B cell (primary cell): ENCODE measurements around the gene PSME3. TPM values are rescaled to one million over a fixed set of nuclear protein-coding genes. Genes with fewer than 3 reads are reported as not detected.

Experiments
- ATAC-seq: fragments of 200-7000 bp; cut with Tn5 transposase; one replicate; pipeline ENCODE4 v1.10.0; 2021; ENCODE audit warnings: low read depth, mild to moderate bottlenecking, moderate number of reproducible peaks, moderate library complexity
- CTCF ChIA-PET: fragments of 350-600 bp; sonication (Branson Sonifier 250); formaldehyde crosslinking; loops from one replicate; lab custom pipeline; 2021; ENCODE audit warnings: antibody characterized with exemption, inconsistent platforms; lab: Charles Lee
- POLR2A ChIA-PET: fragments of 350-600 bp; sonication (Branson Sonifier 250); formaldehyde crosslinking; loops from one replicate; lab custom pipeline; 2021; ENCODE audit warnings: antibody characterized with exemption; lab: Charles Lee
- DNase-seq: peaks from one replicate; pipeline ENCODE4 v3.0.0; 2013
- H2AFZ ChIP-seq: 2 replicates; pipeline ENCODE4 v1.6.1; 2012; ENCODE audit warnings: mild to moderate bottlenecking, low read depth, low read length; ENCODE audit not compliant: insufficient read depth, poor library complexity, severe bottlenecking
- H3K27ac ChIP-seq, 2 donors: 1 replicate in 1 of 2; 2 replicates in 1 of 2; pipeline ENCODE4 v1.5.1; 2012 to 2013; ENCODE audit warnings: low read length in 2 of 2, mild to moderate bottlenecking in 2 of 2, moderate library complexity in 1 of 2
- H3K27me3 ChIP-seq, 4 experiments: fragments of 200-600 bp in 1 of 4; sonication (generic) in 1 of 4; replicated peaks in 1 of 4; 1 replicate in 2 of 4; 2 replicates in 2 of 4; pipeline versions ENCODE4 v1.6.1 to v1.7.0; 2013 to 2016; ENCODE audit warnings: low read length in 3 of 4, mild to moderate bottlenecking in 2 of 4, mixed read lengths in 1 of 4, moderate library complexity in 1 of 4; ENCODE audit not compliant: insufficient read depth in 4 of 4, control insufficient read depth in 3 of 4; ENCODE audit errors: control extremely low read depth in 1 of 4
- H3K36me3 ChIP-seq, 2 experiments: replicated peaks in 1 of 2; 1 replicate in 1 of 2; 2 replicates in 1 of 2; pipeline versions ENCODE4 v1.6.1 to v1.7.1; 2013; ENCODE audit warnings: low read length in 1 of 2; ENCODE audit not compliant: insufficient read depth in 2 of 2, control insufficient read depth in 1 of 2; ENCODE audit errors: control extremely low read depth in 1 of 2, extremely low read depth in 1 of 2
- H3K4me1 ChIP-seq, 2 donors: fragments of 200-600 bp in 1 of 2; sonication (generic) in 1 of 2; 1 replicate in 1 of 2; 2 replicates in 1 of 2; pipeline versions ENCODE4 v1.5.1 to v1.6.1; 2013 to 2017; ENCODE audit warnings: low read length in 2 of 2; ENCODE audit not compliant: control insufficient read depth in 2 of 2, insufficient read depth in 2 of 2
- H3K4me2 ChIP-seq: replicated peaks from 2 replicates; pipeline ENCODE3; 2012; ENCODE audit warnings: mild to moderate bottlenecking, low read depth, low read length; ENCODE audit not compliant: poor library complexity, severe bottlenecking
- H3K4me3 ChIP-seq, 5 experiments: fragments of 200-600 bp in 1 of 5; sonication (generic) in 1 of 5; 1 replicate in 3 of 5; 2 replicates in 2 of 5; pipeline versions ENCODE4 v1.5.1 to v1.7.0; 2011 to 2016; ENCODE audit warnings: low read length in 4 of 5, mild to moderate bottlenecking in 4 of 5, low read depth in 2 of 5, control low read depth in 1 of 5, moderate library complexity in 1 of 5; ENCODE audit not compliant: insufficient read depth in 1 of 5; ENCODE audit errors: control extremely low read depth in 1 of 5, extremely low read depth in 1 of 5
- H3K79me2 ChIP-seq: fragments of 200-600 bp; sonication (generic); one replicate; pipeline ENCODE4 v1.6.0; 2016; ENCODE audit warnings: low read length; ENCODE audit not compliant: control insufficient read depth, insufficient read depth
- H3K9ac ChIP-seq: fragments of 200-600 bp; sonication (generic); 2 replicates; pipeline ENCODE4 v1.6.1; 2017; ENCODE audit warnings: mild to moderate bottlenecking, low read length, moderate library complexity
- H3K9me3 ChIP-seq, 3 donors: one replicate each; pipeline versions ENCODE4 v1.6.1 to v1.7.1; 2013; ENCODE audit warnings: low read length in 2 of 3; ENCODE audit not compliant: control insufficient read depth in 2 of 3, insufficient read depth in 1 of 3; ENCODE audit errors: control extremely low read depth in 1 of 3
- H4K20me1 ChIP-seq: 2 replicates; pipeline ENCODE4 v1.6.0; 2012; ENCODE audit warnings: mild to moderate bottlenecking, low read length; ENCODE audit not compliant: insufficient read depth, control insufficient read depth, poor library complexity, severe bottlenecking
- H3K27ac Mint-ChIP-seq: one replicate; pipeline ENCODE4 v1.8.0; 2021; ENCODE audit warnings: mixed read lengths
- H3K27me3 Mint-ChIP-seq: one replicate; pipeline ENCODE4 v1.8.0; 2021; ENCODE audit warnings: mixed read lengths
- H3K4me1 Mint-ChIP-seq: one replicate; pipeline ENCODE4 v1.8.0; 2021; ENCODE audit warnings: mixed read lengths
- H3K4me3 Mint-ChIP-seq: one replicate; pipeline ENCODE4 v1.8.0; 2021; ENCODE audit warnings: mixed read lengths
- H3K9me3 Mint-ChIP-seq: one replicate; pipeline ENCODE4 v1.8.0; 2022; ENCODE audit warnings: mixed read lengths; ENCODE audit not compliant: insufficient read depth
- CTCF ChIP-seq: fragments of 200-600 bp; IDR thresholded peaks from one replicate; pipeline ENCODE4 v1.8.0; 2022; ENCODE audit warnings: antibody characterized with exemption, mild to moderate bottlenecking
- EZH2 ChIP-seq: IDR thresholded peaks from 2 replicates; pipeline ENCODE4 v1.6.1; 2012; ENCODE audit warnings: borderline replicate concordance, low read depth, mild to moderate bottlenecking, moderate library complexity, low read length; ENCODE audit not compliant: insufficient read depth, poor library complexity, severe bottlenecking
- WGBS: methylation state at CpG from one replicate; pipeline ENCODE4 v1.1.5; 2013; ENCODE audit warnings: missing lambda C conversion rate; ENCODE audit not compliant: insufficient coverage; 5-methylcytosine and 5-hydroxymethylcytosine counted together
- intact Hi-C: fragments of 100-400 bp; cut with micrococcal nuclease; formaldehyde crosslinking; loops from one replicate; pipeline ENCODE4 v1.10.0; 2022
- polyA plus RNA-seq: library from polyadenylated mRNA; depleted of rRNA; stranded (reverse); fragments of >200 nt; gene quantifications from 2 replicates; pipeline ENCODE4 v1.2.3, GENCODE V29; 2012
- total RNA-seq, 2 donors: library from RNA; stranded (reverse); fragments of 120-200 nt in 1 of 2; gene quantifications; 1 replicate in 1 of 2; 2 replicates in 1 of 2; pipeline versions ENCODE4 v1.2.3 to v1.2.4, GENCODE V29; 2013 to 2022

PSME3 gene
- total and polyA plus RNA-seq, 2 donors (not counting 1 experiment from before 2014, with no cell fraction given) = 43.4 to 76.2 TPM

GRCh38 chr17:42852351-42852750 is 19.2 kb downstream of the PSME3 start:
- ChIA-PET CTCF (no interaction called here), POLR2A (no interaction called here)
- DNase-seq = no peak
- Histone ChIP-seq H3K9ac (no peak overlapping the region), H3K9me3 (no peaks in the 10 kb centered on the region), H2AFZ (no peak overlapping the region), H3K36me3 (no peaks in the 10 kb centered on the region), H3K27me3 (peaks cover 0 to 6% (median 0%) of the 10 kb centered on the region in 4 experiments), H3K79me2 (no peaks in the 10 kb centered on the region), H3K4me2 (no peak overlapping the region), H3K4me1 (no peaks in the 10 kb centered on the region), H3K27ac (no peak overlapping the region), H3K4me3 (no peak overlapping the region), H4K20me1 (no peaks in the 10 kb centered on the region)
- no peaks in the 10 kb centered on the region for H3K4me1 Mint-ChIP-seq
- no peak overlapping the region for H3K27ac Mint-ChIP-seq
- TF ChIP-seq CTCF = no peak
- TF ChIP-seq EZH2 = no peak
- H3K27me3 Mint-ChIP-seq = no peaks in the 10 kb centered on the region
- intact Hi-C loops = no loop called here
- no peak overlapping the region for H3K4me3 Mint-ChIP-seq
- 95% methylated on average over 15 of the region's 15 CpGs for WGBS
- H3K9me3 Mint-ChIP-seq = no peaks in the 10 kb centered on the region
- ATAC-seq = no peak

- Mint-ChIP-seq H3K27me3 (no peaks in the 10 kb centered on the region), H3K27ac (no peak overlapping the region), H3K4me3 (no peak overlapping the region), H3K4me1 (no peaks in the 10 kb centered on the region), H3K9me3 (no peaks in the 10 kb centered on the region)
- Histone ChIP-seq H3K27me3 (peaks cover 0 to 6% (median 0%) of the 10 kb centered on the region in 4 experiments), H3K27ac (no peak overlapping the region), H3K79me2 (no peaks in the 10 kb centered on the region), H2AFZ (no peak overlapping the region), H3K4me3 (no peak overlapping the region), H3K9me3 (no peaks in the 10 kb centered on the region), H3K4me2 (no peak overlapping the region), H4K20me1 (no peaks in the 10 kb centered on the region), H3K9ac (no peak overlapping the region), H3K4me1 (no peaks in the 10 kb centered on the region), H3K36me3 (no peaks in the 10 kb centered on the region)
- ATAC-seq = no peak
- POLR2A ChIA-PET = no interaction called here
- no peak for DNase-seq
- WGBS = 54% methylated on average over 1 of the region's 4 CpGs
- intact Hi-C loops = no loop called here
- CTCF ChIA-PET = no interaction called here
- TF ChIP-seq CTCF (no peak), EZH2 (no peak)
Observed at GRCh38 chr17:42853004-42853403, 19.8 kb downstream of the PSME3 start.
